HEK293 (cell line): ENCODE results near the gene CALCOCO1.

ENCODE experiments used
- CTCF ChIA-PET: fragments of 350-600 bp; formaldehyde crosslinking; extraction: SDS; loops from one replicate; lab custom pipeline; 2021; ENCODE audit warnings: antibody characterized with exemption; lab: Yijun Ruan, JAX
- POLR2A ChIA-PET: fragments of 300-600 bp; formaldehyde crosslinking; extraction: SDS; loops from one replicate; lab custom pipeline; 2020; ENCODE audit warnings: antibody characterized with exemption, inconsistent platforms; lab: Yijun Ruan, JAX
- H3K27ac ChIP-seq: fragments of 200-500 bp; sonication (Bioruptor generic); 2 replicates; pipeline ENCODE4 v1.5.1; 2014; ENCODE audit warnings: low read depth, low read length, control low read depth, inconsistent platforms; ENCODE audit errors: extremely low read depth
- H3K36me3 ChIP-seq, 2 experiments: fragments of 200-500 bp in 1 of 2; sonication (Bioruptor generic) in 1 of 2; 1 replicate in 1 of 2; 2 replicates in 1 of 2; pipeline ENCODE4 v1.5.1; 2014 to 2017; ENCODE audit warnings: inconsistent platforms in 2 of 2, low read length in 2 of 2; ENCODE audit not compliant: control insufficient read depth in 2 of 2, insufficient read depth in 1 of 2
- H3K4me1 ChIP-seq: fragments of 200-500 bp; sonication (Bioruptor generic); 2 replicates; pipeline ENCODE4 v1.5.1; 2014; ENCODE audit warnings: mild to moderate bottlenecking, low read length, inconsistent platforms; ENCODE audit not compliant: control insufficient read depth, insufficient read depth
- H3K4me3 ChIP-seq: 2 replicates; pipeline ENCODE4 v1.5.1; 2011; ENCODE audit warnings: low read depth, mild to moderate bottlenecking, control low read depth, low read length, moderate library complexity
- H3K9me3 ChIP-seq: fragments of 200-500 bp; sonication (Bioruptor generic); 2 replicates; pipeline ENCODE4 v1.5.1; 2014; ENCODE audit warnings: low read depth, low read length, inconsistent platforms; ENCODE audit not compliant: control insufficient read depth, insufficient read depth
- EGR2 ChIP-seq: fragments of 450-650 bp; formaldehyde crosslinking; IDR thresholded peaks from 2 replicates; pipeline ENCODE4 v1.5.1; 2016; ENCODE audit warnings: low read depth, missing biosample characterization, missing genetic modification characterization
- IKZF3 ChIP-seq: fragments of 450-650 bp; IDR thresholded peaks from 2 replicates; pipeline ENCODE4 v1.5.0; 2018; ENCODE audit warnings: missing biosample characterization, mild to moderate bottlenecking, missing genetic modification characterization, moderate library complexity
- SCRT1 ChIP-seq: fragments of 450-650 bp; formaldehyde crosslinking; IDR thresholded peaks from 2 replicates; pipeline ENCODE4 v1.5.1; 2016; ENCODE audit warnings: missing biosample characterization, missing genetic modification characterization, borderline replicate concordance
- SCRT2 ChIP-seq: fragments of 450-650 bp; formaldehyde crosslinking; IDR thresholded peaks from 2 replicates; pipeline ENCODE4 v1.5.1; 2016; ENCODE audit warnings: missing biosample characterization, missing genetic modification characterization
- SP2 ChIP-seq: fragments of 450-650 bp; formaldehyde crosslinking; IDR thresholded peaks from 2 replicates; pipeline ENCODE4 v1.5.1; 2016; ENCODE audit warnings: missing biosample characterization, missing genetic modification characterization
- ZBTB1 ChIP-seq: fragments of 450-650 bp; formaldehyde crosslinking; IDR thresholded peaks from 2 replicates; pipeline ENCODE4 v1.5.1; 2016; ENCODE audit warnings: missing biosample characterization, missing genetic modification characterization
- ZBTB17 ChIP-seq: fragments of 450-650 bp; formaldehyde crosslinking; IDR thresholded peaks from 2 replicates; pipeline ENCODE4 v1.5.1; 2016; ENCODE audit warnings: missing biosample characterization, missing genetic modification characterization
- ZBTB20 ChIP-seq: fragments of 450-650 bp; formaldehyde crosslinking; IDR thresholded peaks from 2 replicates; pipeline ENCODE4 v1.5.1; 2016; ENCODE audit warnings: missing biosample characterization, missing genetic modification characterization
- ZBTB21 ChIP-seq: fragments of 450-650 bp; formaldehyde crosslinking; IDR thresholded peaks from 2 replicates; pipeline ENCODE4 v1.5.1; 2017; ENCODE audit warnings: missing biosample characterization, missing genetic modification characterization
- ZFP37 ChIP-seq: fragments of 450-650 bp; formaldehyde crosslinking; IDR thresholded peaks from 2 replicates; pipeline ENCODE4 v1.5.1; 2016; ENCODE audit warnings: missing biosample characterization, missing genetic modification characterization
- ZNF16 ChIP-seq: fragments of 450-650 bp; formaldehyde crosslinking; IDR thresholded peaks from 2 replicates; pipeline ENCODE4 v1.5.1; 2016; ENCODE audit warnings: low read depth, missing biosample characterization, missing genetic modification characterization
- ZNF202 ChIP-seq: fragments of 450-650 bp; formaldehyde crosslinking; IDR thresholded peaks from 2 replicates; pipeline ENCODE4 v1.5.1; 2016; ENCODE audit warnings: missing biosample characterization, missing genetic modification characterization, borderline replicate concordance
- ZNF211 ChIP-seq: fragments of 450-650 bp; formaldehyde crosslinking; IDR thresholded peaks from 2 replicates; pipeline ENCODE4 v1.5.1; 2016; ENCODE audit warnings: low read depth, missing biosample characterization, missing genetic modification characterization
- ZNF292 ChIP-seq: fragments of 450-650 bp; formaldehyde crosslinking; IDR thresholded peaks from 2 replicates; pipeline ENCODE4 v1.5.1; 2016; ENCODE audit warnings: low read depth, missing biosample characterization, missing genetic modification characterization, borderline replicate concordance
- ZNF335 ChIP-seq: fragments of 450-650 bp; formaldehyde crosslinking; conservative IDR thresholded peaks from 2 replicates; pipeline ENCODE4 v1.5.1; 2016; ENCODE audit warnings: missing biosample characterization, missing genetic modification characterization
- ZNF366 ChIP-seq: fragments of 450-650 bp; formaldehyde crosslinking; conservative IDR thresholded peaks from 2 replicates; pipeline ENCODE4 v1.5.1; 2016; ENCODE audit warnings: missing biosample characterization, missing genetic modification characterization
- ZNF391 ChIP-seq: fragments of 450-650 bp; formaldehyde crosslinking; IDR thresholded peaks from 2 replicates; pipeline ENCODE4 v1.5.1; 2016; ENCODE audit warnings: low read depth, missing biosample characterization, missing genetic modification characterization, borderline replicate concordance
- ZNF394 ChIP-seq: fragments of 450-650 bp; formaldehyde crosslinking; IDR thresholded peaks from 2 replicates; pipeline ENCODE4 v1.5.1; 2016; ENCODE audit warnings: missing biosample characterization, missing genetic modification characterization, mild to moderate bottlenecking, moderate library complexity, borderline replicate concordance
- ZNF404 ChIP-seq: fragments of 450-650 bp; formaldehyde crosslinking; IDR thresholded peaks from 2 replicates; pipeline ENCODE4 v1.5.1; 2017; ENCODE audit warnings: missing biosample characterization, missing genetic modification characterization
- ZNF423 ChIP-seq: fragments of 450-650 bp; formaldehyde crosslinking; IDR thresholded peaks from 2 replicates; pipeline ENCODE4 v1.5.1; 2016; ENCODE audit warnings: missing biosample characterization, missing genetic modification characterization
- ZNF473 ChIP-seq: fragments of 450-650 bp; formaldehyde crosslinking; IDR thresholded peaks from 2 replicates; pipeline ENCODE4 v1.5.1; 2017; ENCODE audit warnings: missing biosample characterization, missing genetic modification characterization
- ZNF501 ChIP-seq: fragments of 450-650 bp; formaldehyde crosslinking; IDR thresholded peaks from 2 replicates; pipeline ENCODE4 v1.5.1; 2016; ENCODE audit warnings: missing biosample characterization, missing genetic modification characterization
- ZNF548 ChIP-seq: fragments of 450-650 bp; formaldehyde crosslinking; IDR thresholded peaks from 2 replicates; pipeline ENCODE4 v1.5.1; 2016; ENCODE audit warnings: missing biosample characterization, missing genetic modification characterization
- ZNF549 ChIP-seq: fragments of 450-650 bp; IDR thresholded peaks from 2 replicates; pipeline ENCODE4 v1.5.1; 2018; ENCODE audit warnings: missing biosample characterization, missing genetic modification characterization, mild to moderate bottlenecking, inconsistent platforms, moderate library complexity
- ZNF626 ChIP-seq: fragments of 450-650 bp; sonication (Bioruptor Pico); formaldehyde crosslinking; IDR thresholded peaks from 2 replicates; pipeline ENCODE4 v1.5.1; 2018; ENCODE audit warnings: missing biosample characterization, missing genetic modification characterization, inconsistent platforms
- ZNF629 ChIP-seq: fragments of 450-650 bp; formaldehyde crosslinking; IDR thresholded peaks from 2 replicates; pipeline ENCODE4 v1.5.1; 2017; ENCODE audit warnings: missing biosample characterization, missing genetic modification characterization
- ZNF654 ChIP-seq: fragments of 450-650 bp; formaldehyde crosslinking; IDR thresholded peaks from 2 replicates; pipeline ENCODE4 v1.5.1; 2016; ENCODE audit warnings: low read depth, missing biosample characterization, missing genetic modification characterization
- ZNF660 ChIP-seq: fragments of 450-650 bp; IDR thresholded peaks from 2 replicates; pipeline ENCODE4 v1.5.1; 2018; ENCODE audit warnings: missing biosample characterization, mild to moderate bottlenecking, missing genetic modification characterization
- ZNF670 ChIP-seq: fragments of 450-650 bp; formaldehyde crosslinking; IDR thresholded peaks from 2 replicates; pipeline ENCODE4 v1.5.1; 2016; ENCODE audit warnings: missing biosample characterization, missing genetic modification characterization, low read depth
- TF ChIP-seq, protein P1 (sequence below): fragments of 450-650 bp; formaldehyde crosslinking; IDR thresholded peaks from 2 replicates; pipeline ENCODE4 v1.5.1; 2017; ENCODE audit warnings: missing biosample characterization, missing genetic modification characterization

Gene CALCOCO1

DNA sequence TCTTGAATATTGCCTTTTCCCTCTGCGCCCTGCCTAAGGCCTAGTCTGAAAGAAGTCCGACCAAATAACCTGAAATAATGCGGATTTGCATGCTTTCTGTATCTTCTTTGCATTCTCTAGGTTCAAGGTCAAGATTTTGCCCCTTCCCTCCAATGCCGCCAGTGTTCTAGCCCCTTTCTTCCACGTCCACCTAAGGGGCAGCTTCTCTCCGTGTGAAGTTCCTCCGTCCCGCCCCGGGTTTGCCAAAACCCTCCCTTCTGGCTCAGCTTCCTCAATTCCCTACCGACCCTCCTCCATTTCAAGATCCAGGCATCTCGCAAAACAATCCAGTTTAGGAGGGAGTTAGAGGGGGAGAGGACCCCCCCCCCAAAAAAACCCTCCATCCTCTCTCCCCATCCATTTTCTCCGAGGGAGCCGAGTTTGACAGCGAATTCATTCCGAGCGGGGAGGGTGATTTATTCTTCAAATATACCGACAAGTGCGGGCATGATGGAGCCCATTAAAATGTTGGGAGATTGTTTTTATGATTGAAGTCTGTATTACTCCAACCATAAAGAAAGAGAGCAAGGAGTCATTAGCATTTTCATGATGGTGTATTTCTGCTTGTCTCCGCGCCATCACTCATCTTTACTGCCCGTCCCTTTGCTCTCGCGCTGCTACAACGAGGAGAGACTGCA is 30.5 kb downstream of the CALCOCO1 start (continued):
- TF ChIP-seq ZNF292 (tag by site-specific recombination): no peak
- TF ChIP-seq ZNF660: no peak

DNA sequence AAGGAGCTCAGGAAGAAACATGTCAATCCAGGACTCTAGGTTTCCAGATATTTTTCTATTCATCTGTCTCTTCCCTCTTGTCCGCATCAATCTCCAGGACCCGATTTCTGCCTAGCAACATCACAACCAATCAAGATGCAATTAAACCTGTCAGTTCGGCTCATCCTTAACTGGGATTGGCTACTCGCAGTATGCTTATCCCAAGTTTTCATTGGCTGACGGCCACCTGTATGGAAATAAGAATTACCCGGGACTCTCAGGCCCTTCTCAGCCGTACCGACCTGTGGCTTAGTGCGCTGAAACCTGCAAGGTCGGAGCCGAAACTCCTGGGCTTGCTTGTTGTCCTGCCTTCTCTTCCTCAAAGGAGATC is 31.0 kb downstream of the CALCOCO1 start:
- POLR2A ChIA-PET: no interaction called here
- no peak; the same call in 1 of the 2 replicates for TF ChIP-seq ZBTB20
- no peak for TF ChIP-seq ZNF501 (tag by site-specific recombination)
- TF ChIP-seq ZNF366: 0 out of 2 replicates have a peak, but pooled peaks have one; percentile 16
- peak; percentile 97 for TF ChIP-seq SCRT1 (tag by site-specific recombination)
- no peak for TF ChIP-seq ZBTB1 (tag by site-specific recombination)
- TF ChIP-seq ZNF211 (tag by site-specific recombination): no peak
- peak; percentile 99 for TF ChIP-seq SCRT2
- no peak for TF ChIP-seq ZNF654
- TF ChIP-seq IKZF3 (tag by site-specific recombination): peak; percentile 8; the same call in 1 of the 2 replicates
- TF ChIP-seq ZNF335 (tag by site-specific recombination): no peak
- TF ChIP-seq SP2 (tag by site-specific recombination): peak; percentile 82
- TF ChIP-seq, all 188 proteins: peak for 5
- no peak overlapping the region for H3K4me3 ChIP-seq
- H3K4me1 ChIP-seq: peaks cover 6% of the 10 kb centered on the region
- H3K36me3 ChIP-seq: no peaks in the 10 kb centered on the region
- H3K9me3 ChIP-seq: no peaks in the 10 kb centered on the region
- CTCF ChIA-PET: interaction anchor here (0.6 to 29.1 kb wide), 4 partner anchors 20 to 523 kb away, joined by 4 to 915 read pairs (median 6); partner anchors contain the start of gene ATP5MC2
- H3K27ac ChIP-seq: peak overlapping the region; percentile 35; the same call in 1 of the 2 replicates

DNA sequence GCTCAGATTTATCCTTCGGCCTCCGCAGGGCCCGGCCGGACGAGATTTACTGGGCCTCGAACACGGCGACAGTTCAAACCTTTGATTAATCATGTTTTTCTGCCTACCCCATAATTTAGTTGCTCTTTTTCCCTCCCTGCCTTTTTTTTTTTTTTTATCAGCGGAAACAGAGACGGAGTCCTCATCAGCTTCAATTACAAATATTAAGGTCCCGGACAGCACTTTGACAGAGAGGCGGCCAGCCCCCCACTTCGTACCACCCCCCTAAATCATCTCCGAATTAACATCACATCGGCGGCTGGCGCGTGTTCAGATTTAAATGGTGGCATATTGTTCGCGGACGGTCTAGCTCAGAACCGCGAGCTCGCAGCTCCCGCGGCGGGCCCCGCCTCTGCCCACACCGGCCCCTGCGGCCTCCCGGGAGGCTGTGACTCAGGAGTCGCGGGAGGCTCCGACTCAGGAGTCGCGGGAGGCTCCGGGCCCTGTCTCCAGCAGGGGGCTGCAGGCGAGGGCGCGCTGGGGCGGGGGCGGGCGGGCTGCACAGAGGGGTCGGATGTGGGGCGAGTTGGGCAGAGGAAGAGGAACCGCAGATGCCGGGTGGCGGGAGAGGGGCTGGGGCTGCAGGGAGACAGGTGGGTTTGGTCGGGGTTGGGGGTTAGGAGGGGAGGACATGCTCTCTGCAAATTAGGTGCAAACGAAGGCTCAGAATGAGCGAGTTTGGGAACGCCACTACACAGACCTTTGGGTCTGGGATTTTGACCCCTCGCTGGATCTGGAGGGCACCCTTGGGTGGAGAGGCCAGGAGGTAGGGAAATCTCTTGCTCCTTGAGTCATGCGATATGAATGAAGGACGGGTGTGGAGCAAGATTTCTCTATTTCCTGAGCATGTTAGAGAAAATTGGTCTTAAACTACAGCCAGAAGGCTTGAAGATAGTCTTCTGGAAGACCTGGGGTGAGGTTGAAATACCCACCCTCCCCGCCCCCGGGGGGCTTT is 31.8 kb downstream of the CALCOCO1 start:
- Histone ChIP-seq H3K4me1 (peaks cover 6% of the 10 kb centered on the region), H3K9me3 (no peaks in the 10 kb centered on the region), H3K27ac (peak overlapping the region; percentile 28; the same call in 1 of the 2 replicates), H3K36me3 (no peaks in the 10 kb centered on the region), H3K4me3 (peak overlapping the region; percentile 12)
- TF ChIP-seq ZNF423 (tag by site-specific recombination): peak; percentile 79
- no peak for TF ChIP-seq ZNF629 (tag by site-specific recombination)
- no peak for TF ChIP-seq ZNF549 (tag by site-specific recombination)
- TF ChIP-seq, protein P1, sequence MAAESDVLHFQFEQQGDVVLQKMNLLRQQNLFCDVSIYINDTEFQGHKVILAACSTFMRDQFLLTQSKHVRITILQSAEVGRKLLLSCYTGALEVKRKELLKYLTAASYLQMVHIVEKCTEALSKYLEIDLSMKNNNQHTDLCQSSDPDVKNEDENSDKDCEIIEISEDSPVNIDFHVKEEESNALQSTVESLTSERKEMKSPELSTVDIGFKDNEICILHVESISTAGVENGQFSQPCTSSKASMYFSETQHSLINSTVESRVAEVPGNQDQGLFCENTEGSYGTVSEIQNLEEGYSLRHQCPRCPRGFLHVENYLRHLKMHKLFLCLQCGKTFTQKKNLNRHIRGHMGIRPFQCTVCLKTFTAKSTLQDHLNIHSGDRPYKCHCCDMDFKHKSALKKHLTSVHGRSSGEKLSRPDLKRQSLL: peak; percentile 77
- ChIA-PET CTCF (interaction anchor here (0.6 to 29.1 kb wide), 6 partner anchors 10 to 295 kb away, joined by 3 to 915 read pairs (median 6); partner anchors contain the start of gene ATP5MC2), POLR2A (interaction anchor here (0.9 kb wide), 1 partner anchor 51 kb away, joined by 3 read pairs; no protein-coding TSS in a partner anchor)

DNA sequence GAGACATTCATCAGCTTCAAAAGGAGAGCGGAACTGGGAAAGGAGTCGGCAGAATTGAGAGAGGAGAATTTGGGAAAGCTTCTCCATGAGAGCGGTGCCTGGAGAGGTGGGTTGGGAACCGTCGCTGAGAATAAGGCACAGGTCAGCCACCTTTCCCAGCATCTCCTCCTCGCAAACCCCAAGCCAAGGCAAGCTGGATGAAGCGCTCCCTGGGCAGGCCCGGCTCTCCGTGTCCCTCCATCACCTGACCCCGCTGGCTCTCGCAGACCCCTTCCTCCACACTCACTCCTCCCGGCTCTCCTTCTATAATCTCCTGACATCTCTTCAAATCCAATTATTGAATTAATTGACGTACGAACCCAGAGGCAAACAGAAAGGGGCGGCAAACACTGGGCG is 32.5 kb downstream of the CALCOCO1 start:
- Histone ChIP-seq H3K36me3 (no peaks in the 10 kb centered on the region), H3K4me3 (no peak overlapping the region), H3K27ac (no peak overlapping the region), H3K4me1 (peaks cover 6% of the 10 kb centered on the region), H3K9me3 (no peaks in the 10 kb centered on the region)
- ChIA-PET CTCF (interaction anchor here (0.6 to 29.1 kb wide), 4 partner anchors 9 to 62 kb away, joined by 3 to 915 read pairs (median 9); partner anchors contain the start of gene ATP5MC2), POLR2A (interaction anchor here (0.9 kb wide), 1 partner anchor 51 kb away, joined by 3 read pairs; no protein-coding TSS in a partner anchor)
- TF ChIP-seq ZNF16 (tag by site-specific recombination) (no peak), ZNF473 (tag by site-specific recombination) (no peak), ZBTB21 (tag by site-specific recombination) (no peak), ZNF670 (tag by site-specific recombination) (no peak), ZNF391 (tag by site-specific recombination) (no peak), ZNF626 (tag by site-specific recombination) (no peak), EGR2 (tag by site-specific recombination) (no peak), ZBTB17 (no peak), ZFP37 (tag by site-specific recombination) (no peak), ZNF548 (tag by site-specific recombination) (no peak), ZNF404 (tag by site-specific recombination) (no peak), ZNF394 (no peak), ZNF202 (tag by site-specific recombination) (no peak)
